Endothelial cell of umbilical vein (primary cell): ENCODE data around the gene TAS1R3. TPM values are rescaled to one million over a fixed set of nuclear protein-coding genes. Genes with fewer than 3 reads are reported as not detected.

Experiments
- BruUV-seq: library from RNA; stranded (reverse); fragments of 400-500 nt; replicated peaks from 2 replicates; lab custom pipeline; 2021; lab: Mats Ljungman, UMichigan
- CTCF ChIA-PET: fragments of 300-600, 350-600 bp; sonication (Branson Sonifier 250); formaldehyde crosslinking; loops from one replicate; lab custom pipeline; 2021; ENCODE audit warnings: antibody characterized with exemption, inconsistent platforms; lab: Charles Lee
- POLR2A ChIA-PET: fragments of 300-600, 350-600 bp; sonication (Branson Sonifier 250); formaldehyde crosslinking; loops from one replicate; lab custom pipeline; 2021; ENCODE audit warnings: antibody characterized with exemption, inconsistent platforms; lab: Charles Lee
- DNase-seq: peaks from one replicate; pipeline ENCODE4 v3.0.0-alpha.2; 2011; ENCODE audit warnings: low read depth, low spot score
- FAIRE-seq: peaks from 2 replicates; lab custom pipeline; 2011; peaks lifted over from hg19 to GRCh38; lab: Jason Lieb, UNC
- H2AFZ ChIP-seq: 2 replicates; pipeline ENCODE4 v1.6.0; 2012; ENCODE audit warnings: low read depth, low read length, control low read depth, inconsistent platforms
- H3K27ac ChIP-seq: 2 replicates; pipeline ENCODE4 v1.5.1; 2011; ENCODE audit warnings: low read depth, mild to moderate bottlenecking, control low read depth, low read length, moderate library complexity; ENCODE audit not compliant: insufficient read depth
- H3K27me3 ChIP-seq, 2 experiments: 2 replicates each; pipeline versions ENCODE4 v1.6.0 to v1.6.1; 2011; ENCODE audit warnings: low read length in 2 of 2, mixed read lengths in 1 of 2; ENCODE audit not compliant: control insufficient read depth in 2 of 2, insufficient read depth in 2 of 2
- H3K36me3 ChIP-seq, 2 experiments: 2 replicates in 1 of 2; 3 replicates in 1 of 2; pipeline ENCODE4 v1.5.1; 2011; ENCODE audit warnings: low read length in 2 of 2, mild to moderate bottlenecking in 1 of 2, moderate library complexity in 1 of 2; ENCODE audit not compliant: control insufficient read depth in 2 of 2, insufficient read depth in 2 of 2; ENCODE audit errors: extremely low read depth in 1 of 2
- H3K4me1 ChIP-seq: 3 replicates; pipeline ENCODE4 v1.5.1; 2011; ENCODE audit warnings: mild to moderate bottlenecking, low read length; ENCODE audit not compliant: control insufficient read depth, insufficient read depth; ENCODE audit errors: extremely low read depth
- H3K4me2 ChIP-seq: 2 replicates; pipeline ENCODE4 v1.6.1; 2011; ENCODE audit warnings: low read length, control low read depth, mixed read lengths; ENCODE audit not compliant: insufficient read depth
- H3K4me3 ChIP-seq, 3 experiments: fragments of 200-600 bp in 1 of 3; sonication (generic), shearing (Covaris generic) in 1 of 3; replicated peaks in 1 of 3; 2 replicates each; pipeline ENCODE4 v1.5.1; 2011 to 2016; ENCODE audit warnings: control low read depth in 3 of 3, low read length in 3 of 3, mild to moderate bottlenecking in 2 of 3, inconsistent platforms in 1 of 3, low read depth in 1 of 3, moderate library complexity in 1 of 3; ENCODE audit not compliant: insufficient read depth in 1 of 3
- H3K79me2 ChIP-seq: 2 replicates; pipeline ENCODE4 v1.6.0; 2012; ENCODE audit warnings: low read length, inconsistent platforms; ENCODE audit not compliant: control insufficient read depth, insufficient read depth
- H3K9ac ChIP-seq: replicated peaks from 2 replicates; pipeline ENCODE3; 2011; ENCODE audit warnings: low read length, control low read depth; ENCODE audit not compliant: insufficient read depth; ENCODE audit errors: extremely low read depth
- H3K9me1 ChIP-seq: replicated peaks from 3 replicates; pipeline ENCODE4 v1.6.0; 2011; ENCODE audit warnings: mild to moderate bottlenecking, low read length; ENCODE audit not compliant: control insufficient read depth, insufficient read depth; ENCODE audit errors: extremely low read depth
- H3K9me3 ChIP-seq: replicated peaks from 2 replicates; pipeline ENCODE4 v1.5.1; 2012; ENCODE audit warnings: low read length, inconsistent platforms; ENCODE audit not compliant: control insufficient read depth, insufficient read depth
- H4K20me1 ChIP-seq: replicated peaks from 2 replicates; pipeline ENCODE3; 2011; ENCODE audit warnings: mild to moderate bottlenecking, low read length; ENCODE audit not compliant: control insufficient read depth, insufficient read depth; ENCODE audit errors: extremely low read depth
- EZH2 ChIP-seq: IDR thresholded peaks from 2 replicates; pipeline ENCODE4 v1.6.1; 2012; ENCODE audit warnings: borderline replicate concordance, low read depth, mild to moderate bottlenecking, moderate library complexity, low read length, inconsistent platforms; ENCODE audit not compliant: severe bottlenecking
- FOS ChIP-seq: IDR thresholded peaks from 2 replicates; pipeline ENCODE4 v1.6.1; 2011; ENCODE audit warnings: mild to moderate bottlenecking, low read length, moderate library complexity, borderline replicate concordance; ENCODE audit not compliant: insufficient read depth
- GATA2 ChIP-seq: IDR thresholded peaks from 2 replicates; pipeline ENCODE4 v1.7.0; 2011; ENCODE audit warnings: low read depth, mild to moderate bottlenecking, moderate library complexity, mixed read lengths, low read length; ENCODE audit not compliant: insufficient read length, insufficient read depth
- JUN ChIP-seq: IDR thresholded peaks from 2 replicates; pipeline ENCODE4 v1.6.1; 2011; ENCODE audit warnings: borderline replicate concordance, low read depth; ENCODE audit not compliant: insufficient read length, insufficient read depth
- MYC ChIP-seq: IDR thresholded peaks from one replicate; pipeline ENCODE4 v1.6.1; 2011; ENCODE audit warnings: mild to moderate bottlenecking, low read depth, low read length
- POLR2A ChIP-seq: IDR thresholded peaks from 2 replicates; pipeline ENCODE4 v1.6.1; 2012; ENCODE audit warnings: low read depth, mild to moderate bottlenecking, control low read depth, low read length
- POLR2AphosphoS5 ChIP-seq: IDR thresholded peaks from 2 replicates; pipeline ENCODE4 v1.6.1; 2012; ENCODE audit warnings: low read depth, mild to moderate bottlenecking, control low read depth, low read length, moderate library complexity; ENCODE audit not compliant: insufficient read depth
- dilution Hi-C: fragments of 300-500 bp; cut with MboI; formaldehyde crosslinking; loops from one replicate; pipeline ENCODE4 v1.15.0; 2019; ENCODE audit warnings: low sequenced_read_pairs; ENCODE audit not compliant: extremely low pct_ligation_motif_present
- intact Hi-C: fragments of 100-400 bp; cut with micrococcal nuclease; formaldehyde crosslinking; loops from one replicate; pipeline ENCODE4 v1.10.0; 2022
- polyA plus RNA-seq, 4 experiments: library from polyadenylated mRNA; depleted of rRNA in 3 of 4; stranded (reverse) in 3 of 4; unstranded in 1 of 4; fragments of >200 nt; gene quantifications; 2 replicates each; pipeline versions ENCODE4 v1.2.1 to v1.2.3, GENCODE V29; 2011 to 2012; ENCODE audit warnings: missing spikeins in 1 of 4
- total RNA-seq: library from RNA; stranded (reverse); gene quantifications from 2 replicates; pipeline ENCODE4 v1.2.3, GENCODE V29; 2021
- TF ChIP-seq, protein P1 (sequence below): IDR thresholded peaks from 2 replicates; pipeline ENCODE4 v1.6.1; 2011; ENCODE audit not compliant: insufficient read depth, insufficient read length
- TF ChIP-seq, protein P2 (sequence below), 2 donors: IDR thresholded peaks; 1 replicate in 1 of 2; 2 replicates in 1 of 2; pipeline ENCODE4 v1.5.1; 2011; ENCODE audit warnings: low read length in 2 of 2, mild to moderate bottlenecking in 2 of 2, moderate library complexity in 2 of 2, control low read depth in 1 of 2, inconsistent platforms in 1 of 2, low read depth in 1 of 2; ENCODE audit not compliant: insufficient read depth in 1 of 2; ENCODE audit errors: extremely low read depth in 1 of 2

TAS1R3 gene
- total and polyA plus RNA-seq, 2 donors (not counting 3 experiments of a cell fraction or from before 2014, with no cell fraction given): 0.26 to 0.38 TPM

GRCh38 chr1:1319646-1319941 is 11.5 kb upstream of the TAS1R3 start:
- CTCF ChIA-PET: no interaction called here

More at GRCh38 chr1:1319646-1319941, 11.5 kb upstream of the TAS1R3 start:
- FAIRE-seq (no peak), DNase-seq (no peak)
- Histone ChIP-seq H4K20me1 (peaks cover 5% of the 10 kb centered on the region), H3K36me3 (peaks cover 0 to 11% of the 10 kb centered on the region in 2 experiments), H3K4me1 (peaks cover 3% of the 10 kb centered on the region), H3K27ac (no peak overlapping the region), H3K4me2 (no peak overlapping the region), H3K4me3 (no peak overlapping the region), H3K9ac (no peak overlapping the region), H2AFZ (no peak overlapping the region), H3K9me3 (no peaks in the 10 kb centered on the region), H3K9me1 (no peaks in the 10 kb centered on the region), H3K27me3 (no peaks in the 10 kb centered on the region), H3K79me2 (peaks cover 45% of the 10 kb centered on the region)
- POLR2A ChIA-PET: no interaction called here
- no TSS peak for BruUV-seq
- intact Hi-C loops (no loop called here), dilution Hi-C loops (no loop called here)
- TF ChIP-seq, protein P1, sequence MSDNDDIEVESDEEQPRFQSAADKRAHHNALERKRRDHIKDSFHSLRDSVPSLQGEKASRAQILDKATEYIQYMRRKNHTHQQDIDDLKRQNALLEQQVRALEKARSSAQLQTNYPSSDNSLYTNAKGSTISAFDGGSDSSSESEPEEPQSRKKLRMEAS: no peak
- TF ChIP-seq GATA2 (no peak), JUN (no peak), POLR2A (no peak), MYC (no peak), FOS (no peak), POLR2AphosphoS5 (no peak), EZH2 (no peak)
- TF ChIP-seq, protein P2, sequence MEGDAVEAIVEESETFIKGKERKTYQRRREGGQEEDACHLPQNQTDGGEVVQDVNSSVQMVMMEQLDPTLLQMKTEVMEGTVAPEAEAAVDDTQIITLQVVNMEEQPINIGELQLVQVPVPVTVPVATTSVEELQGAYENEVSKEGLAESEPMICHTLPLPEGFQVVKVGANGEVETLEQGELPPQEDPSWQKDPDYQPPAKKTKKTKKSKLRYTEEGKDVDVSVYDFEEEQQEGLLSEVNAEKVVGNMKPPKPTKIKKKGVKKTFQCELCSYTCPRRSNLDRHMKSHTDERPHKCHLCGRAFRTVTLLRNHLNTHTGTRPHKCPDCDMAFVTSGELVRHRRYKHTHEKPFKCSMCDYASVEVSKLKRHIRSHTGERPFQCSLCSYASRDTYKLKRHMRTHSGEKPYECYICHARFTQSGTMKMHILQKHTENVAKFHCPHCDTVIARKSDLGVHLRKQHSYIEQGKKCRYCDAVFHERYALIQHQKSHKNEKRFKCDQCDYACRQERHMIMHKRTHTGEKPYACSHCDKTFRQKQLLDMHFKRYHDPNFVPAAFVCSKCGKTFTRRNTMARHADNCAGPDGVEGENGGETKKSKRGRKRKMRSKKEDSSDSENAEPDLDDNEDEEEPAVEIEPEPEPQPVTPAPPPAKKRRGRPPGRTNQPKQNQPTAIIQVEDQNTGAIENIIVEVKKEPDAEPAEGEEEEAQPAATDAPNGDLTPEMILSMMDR (IDR thresholded peaks at IDR 0.05; ENCODE audit: extremely low read depth in 1 of 2, insufficient read depth in 1 of 2, low read depth in 1 of 2, low read length in 2 of 2): no peak
